GM18951 (cell line): ENCODE measurements around the gene PIP4P1.
A peak's percentile ranks its signal among the peaks of the same experiment; 100 is the strongest.

ENCODE experiments used
- POLR2A ChIP-seq: IDR thresholded peaks from 4 replicates; pipeline ENCODE4 v1.6.1; 2011; ENCODE audit warnings: mild to moderate bottlenecking; ENCODE audit not compliant: insufficient read length, insufficient read depth; ENCODE audit errors: extremely low read depth
- in situ Hi-C: fragments of 300-500 bp; cut with MboI; formaldehyde crosslinking; loops from one replicate; pipeline ENCODE4 v1.12.0; 2022; ENCODE audit warnings: low sequenced_read_pairs, mixed read lengths, inconsistent platforms; ENCODE audit not compliant: unreplicated experiment

Gene PIP4P1

GRCh38 chr14:20438664-20439063 is 22.6 kb downstream of the PIP4P1 start:
- in situ Hi-C loops: no loop called here
- no peak for TF ChIP-seq POLR2A

- in situ Hi-C loops: no loop called here
These were observed 24.9 kb downstream of the PIP4P1 start for GRCh38 chr14:20436363-20436755.

GRCh38 chr14:20435582-20436362 is 25.5 kb downstream of the PIP4P1 start, which contains the start of gene KLHL33:
TSS of gene KLHL33 (minus strand) at chr14:20436166. CDS start at chr14:20435811, 355 bp downstream.
- in situ Hi-C loops: no loop called here
- no peak for TF ChIP-seq POLR2A

More at GRCh38 chr14:20436363-20436755, 24.9 kb downstream of the PIP4P1 start:
- TF ChIP-seq POLR2A: no peak

- in situ Hi-C loops: no loop called here
- TF ChIP-seq POLR2A: no peak
These were observed 26.3 kb downstream of the PIP4P1 start for GRCh38 chr14:20434701-20435581.

- in situ Hi-C loops: no loop called here
- no peak for TF ChIP-seq POLR2A
These were observed 31.2 kb downstream of the PIP4P1 start for GRCh38 chr14:20429801-20430669.

- no peak for TF ChIP-seq POLR2A
- in situ Hi-C loops: no loop called here
These were observed 32.4 kb downstream of the PIP4P1 start for GRCh38 chr14:20428802-20429201.

GRCh38 chr14:20428010-20428365 is 33.2 kb downstream of the PIP4P1 start:
- peak; percentile 8 for TF ChIP-seq POLR2A
- in situ Hi-C loops: no loop called here

- in situ Hi-C loops: no loop called here
- TF ChIP-seq POLR2A: no peak
These were observed 33.8 kb downstream of the PIP4P1 start for GRCh38 chr14:20427231-20428009.

- in situ Hi-C loops: no loop called here
- no peak for TF ChIP-seq POLR2A
These were observed 36.4 kb downstream of the PIP4P1 start for GRCh38 chr14:20424851-20425250.

GRCh38 chr14:20422886-20423285 is 38.3 kb downstream of the PIP4P1 start:
- in situ Hi-C loops: no loop called here
- TF ChIP-seq POLR2A: no peak

- no peak for TF ChIP-seq POLR2A
- in situ Hi-C loops: no loop called here
These were observed 40.0 kb downstream of the PIP4P1 start for GRCh38 chr14:20421267-20421666.

- TF ChIP-seq POLR2A: no peak
- in situ Hi-C loops: no loop called here
These were observed 41.8 kb downstream of the PIP4P1 start for GRCh38 chr14:20419419-20419818.
